ENCODE data around the gene SAMD14. TPM values are rescaled to one million over a fixed set of nuclear protein-coding genes. Genes with fewer than 3 reads are reported as not detected.

The SAMD14 gene
- total RNA-seq, 1 donor from 2014 or later = 1.4 TPM

Other genes starting within 250 kb of the SAMD14 start
- gene DLX4, start 161.0 kb downstream of the SAMD14 start, total RNA-seq = 0.55 TPM
- 0.48 TPM for gene DLX3, start 134.9 kb downstream of the SAMD14 start, total RNA-seq
- 14.4 TPM for gene ITGA3, start 74.0 kb downstream of the SAMD14 start, total RNA-seq
- gene PDK2, start 34.8 kb downstream of the SAMD14 start, total RNA-seq = 41.9 TPM
- 56.5 TPM for gene PPP1R9B, start 20.5 kb upstream of the SAMD14 start, total RNA-seq
- 0.32 TPM for gene SGCA, start 35.8 kb upstream of the SAMD14 start, total RNA-seq
- 309 TPM for gene COL1A1, start 71.5 kb upstream of the SAMD14 start, total RNA-seq
- gene TMEM92, start 144.3 kb upstream of the SAMD14 start, total RNA-seq = not detected
- 14.4 TPM for gene XYLT2, start 216.0 kb upstream of the SAMD14 start, total RNA-seq
- gene MRPL27, start 243.0 kb upstream of the SAMD14 start, total RNA-seq = 51.5 TPM
- gene EME1, start 243.1 kb upstream of the SAMD14 start, total RNA-seq = not detected

All from mesenteric fat pad (tissue), 1 donor.